T-helper 2 cell treated with Interferon-gamma antibody and Interleukin-4, amounts not matched to agents 100 ng/mL and 5 ng/mL, for 36 hours (primary cell): Measurements from ENCODE around the gene POC1A. TPM values are rescaled to one million over a fixed set of nuclear protein-coding genes. Genes with fewer than 3 reads are reported as not detected.

Experiments used
- intact Hi-C: fragments of 100-400 bp; cut with micrococcal nuclease; formaldehyde crosslinking; loops from one replicate; pipeline ENCODE4 v1.15.1; 2023
- total RNA-seq: library from RNA; stranded (reverse); gene quantifications from 2 replicates; pipeline ENCODE4 v1.2.3, GENCODE V29; 2022

POC1A gene
- total RNA-seq, 1 donor from 2014 or later, result 28.9 TPM

DNA sequence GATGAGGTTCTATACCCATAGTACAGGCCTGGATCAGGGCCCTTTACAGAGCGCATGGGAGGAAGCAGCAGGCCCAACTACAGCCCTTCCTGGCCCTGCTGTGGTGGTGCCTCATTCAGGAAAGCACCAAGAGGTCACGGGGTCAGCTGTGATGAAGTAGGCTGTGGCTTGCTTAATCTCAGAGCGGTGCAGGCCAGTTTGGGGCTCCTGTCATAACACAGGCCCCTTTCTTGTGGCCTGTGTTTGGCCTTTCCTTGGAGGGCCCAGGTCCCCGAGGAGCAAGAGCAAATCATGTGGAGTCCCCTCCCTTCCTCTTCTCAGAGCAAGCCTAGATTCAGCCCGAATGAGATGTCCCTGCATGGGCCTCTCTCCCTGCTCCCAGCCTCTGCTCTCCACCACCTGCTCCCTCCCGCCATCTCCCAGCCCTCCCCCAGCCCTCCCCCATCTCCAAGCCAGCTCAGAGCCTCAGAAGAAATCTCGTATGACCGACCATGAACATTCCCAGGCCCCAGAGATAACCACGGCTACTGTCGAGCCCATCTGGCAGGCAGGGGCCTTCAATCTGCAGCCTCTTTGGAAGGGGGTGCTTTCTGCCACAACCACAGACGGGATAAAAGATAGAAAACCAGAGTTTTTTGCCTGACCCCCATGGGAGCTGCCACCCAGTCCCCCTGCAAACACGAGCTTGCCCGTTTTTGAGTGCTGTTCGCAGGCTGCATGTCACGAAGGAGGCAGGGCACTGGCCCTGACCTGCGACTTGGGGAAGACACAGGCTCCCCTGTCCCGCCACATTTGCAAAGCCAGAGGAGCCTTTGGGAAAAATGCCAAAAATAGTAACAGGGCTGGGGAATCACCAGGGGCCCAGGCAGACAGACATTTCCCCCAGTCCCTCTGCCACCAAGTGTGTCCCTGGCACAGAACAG is 65.5 kb downstream of the POC1A start:
- intact Hi-C loops, result no loop called here

DNA sequence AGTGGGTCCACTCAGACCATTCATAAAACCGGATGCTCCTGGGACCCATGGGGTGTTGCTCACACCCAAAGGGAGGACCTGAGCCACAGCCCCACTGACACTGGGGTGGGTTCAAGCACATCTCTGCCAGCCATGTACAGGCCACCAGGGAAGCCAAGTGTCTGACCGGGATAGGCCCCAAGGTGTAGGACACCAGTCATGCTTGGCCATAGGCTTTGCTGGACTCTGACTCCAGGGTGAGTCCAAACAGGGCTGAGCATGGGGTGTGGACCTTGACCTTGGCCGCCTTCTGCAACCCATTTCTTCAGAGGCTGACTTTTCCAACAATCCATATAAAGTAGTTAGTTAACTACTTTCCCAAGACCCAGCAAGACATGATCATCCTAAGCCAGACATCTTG is 66.5 kb downstream of the POC1A start:
- intact Hi-C loops, result no loop called here

DNA sequence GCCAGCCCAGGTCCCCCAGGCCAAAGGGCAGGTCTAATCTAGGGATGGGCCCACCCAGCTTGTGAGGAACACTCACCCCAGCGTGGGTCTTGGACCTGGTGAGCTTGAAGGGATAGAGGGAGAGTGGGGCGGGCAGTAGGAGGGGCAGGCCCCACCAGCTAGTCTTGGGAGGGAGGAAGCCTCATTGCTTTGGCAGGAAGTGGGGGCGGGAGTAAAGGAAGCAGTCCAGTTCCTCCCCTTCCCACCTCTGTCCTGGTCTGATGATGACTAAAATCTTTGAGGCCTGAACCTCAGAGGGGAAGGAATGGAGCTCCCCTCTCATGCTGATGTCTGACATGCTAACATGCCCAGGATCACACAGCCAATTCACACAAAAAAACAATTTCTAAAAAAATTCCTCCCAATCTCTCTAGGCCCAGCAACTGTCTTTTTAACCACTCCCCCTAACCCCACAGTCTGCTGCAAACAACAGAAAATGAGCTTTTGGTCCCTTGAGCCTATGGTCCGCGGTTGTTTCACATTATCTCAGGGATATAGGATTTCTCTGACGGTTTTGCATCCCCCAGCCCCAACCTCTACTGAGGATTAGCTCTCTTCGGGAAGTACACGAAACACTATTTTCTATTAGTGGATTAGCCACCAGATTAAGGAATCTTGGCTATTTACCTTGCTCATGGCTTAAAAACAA is 67.1 kb downstream of the POC1A start:
- intact Hi-C loops, result no loop called here

GRCh38 chr3:52086461-52086860 is 67.8 kb downstream of the POC1A start:
- intact Hi-C loops, result no loop called here

- intact Hi-C loops, result no loop called here
These were observed 68.4 kb downstream of the POC1A start for GRCh38 chr3:52085681-52086282.

DNA sequence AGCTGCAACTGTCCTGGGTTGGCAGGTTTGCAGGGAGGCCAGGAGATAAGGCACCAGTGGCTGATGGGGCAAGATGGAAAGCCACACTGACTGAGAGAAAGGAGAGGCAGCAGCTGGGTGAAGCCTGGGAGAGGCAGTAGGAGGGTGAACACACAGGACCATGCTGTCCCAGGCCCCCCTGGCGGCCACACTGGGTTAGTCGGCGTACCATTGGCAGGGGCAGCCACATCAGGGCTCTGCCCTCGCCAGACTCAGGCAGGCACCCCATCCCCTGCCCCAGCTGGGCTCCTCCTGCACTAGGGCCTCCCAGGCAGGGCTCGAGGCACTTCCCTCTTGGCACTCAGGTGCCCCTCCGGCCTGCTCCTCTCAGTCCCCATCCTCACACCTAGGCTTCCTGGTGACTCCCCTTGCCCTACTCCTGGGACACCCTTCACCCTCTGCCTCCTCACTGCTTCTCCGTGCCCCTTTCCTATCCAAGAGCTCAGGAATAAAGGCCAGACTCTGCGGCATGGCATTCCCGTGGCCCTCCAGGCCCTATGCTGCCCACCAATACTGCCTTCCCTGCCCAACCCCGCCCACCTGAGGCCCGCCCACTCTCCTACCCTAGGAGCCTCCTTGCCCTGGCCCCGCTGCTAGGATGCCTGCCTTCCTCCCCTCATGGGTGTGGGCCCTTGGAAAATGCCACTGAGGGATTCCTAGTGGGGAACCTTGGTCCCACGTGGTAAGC is 69.1 kb downstream of the POC1A start:
- intact Hi-C loops, result no loop called here

DNA sequence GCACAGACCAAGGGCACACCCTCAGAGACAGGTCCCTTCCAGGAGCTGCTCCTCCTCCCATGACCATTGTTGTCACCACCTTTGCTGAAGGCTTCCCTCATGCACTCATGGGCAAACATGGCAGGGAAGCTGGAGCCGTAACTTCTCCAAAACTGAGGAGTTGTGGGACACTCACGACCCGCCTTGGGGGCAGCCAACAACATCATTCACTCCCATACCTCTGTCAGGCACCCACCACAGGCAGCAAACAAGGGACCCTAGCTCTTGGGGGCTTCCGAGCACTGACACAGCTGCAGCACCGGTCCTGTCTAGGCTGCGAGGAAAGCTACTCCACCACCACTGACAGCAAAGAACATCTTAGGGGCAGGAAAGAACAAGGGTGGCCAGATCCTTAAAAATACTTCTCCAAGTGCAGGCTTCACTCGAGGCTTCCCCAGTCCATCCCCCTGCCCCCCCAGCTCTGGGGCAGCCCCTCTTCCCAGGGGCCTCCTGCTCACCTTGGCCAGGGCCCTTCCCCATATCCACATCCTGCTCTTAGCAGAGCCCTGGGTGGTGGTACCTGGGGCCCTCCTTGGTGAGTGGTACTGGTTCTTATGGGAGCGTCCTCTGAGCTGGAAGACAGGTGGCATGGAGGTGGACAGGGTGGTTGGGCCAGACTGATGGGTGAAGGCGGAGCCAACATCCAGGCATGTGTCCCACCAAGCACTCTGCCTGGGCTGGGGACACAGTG is 69.8 kb downstream of the POC1A start:
- intact Hi-C loops, result no loop called here

DNA sequence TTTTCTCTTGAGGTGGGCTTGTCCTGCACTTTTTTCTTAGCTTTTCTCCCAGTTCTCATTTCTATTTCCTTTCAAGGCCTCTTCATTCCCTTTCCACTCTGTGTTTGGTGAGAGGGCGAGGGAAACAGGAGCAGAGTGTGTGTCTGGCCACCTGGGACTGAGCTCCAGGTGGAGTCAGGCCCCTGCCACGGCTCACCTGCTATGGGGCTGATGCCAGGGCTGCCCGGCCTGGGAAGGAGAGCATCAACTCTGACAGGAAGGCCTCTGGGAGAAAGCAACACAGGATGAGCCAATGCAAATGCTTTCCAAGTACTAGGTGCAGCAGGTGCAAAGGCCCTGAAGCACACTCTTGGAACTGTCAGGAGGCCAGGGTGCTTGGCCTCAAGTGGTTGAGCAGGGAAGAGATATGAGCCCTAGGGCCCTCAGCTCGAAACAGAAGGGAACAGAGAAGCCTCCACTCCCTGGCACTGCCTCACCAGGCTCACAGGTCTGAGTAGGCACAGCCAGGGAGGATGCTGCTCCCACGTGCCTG is 70.6 kb downstream of the POC1A start:
- intact Hi-C loops, result no loop called here

DNA sequence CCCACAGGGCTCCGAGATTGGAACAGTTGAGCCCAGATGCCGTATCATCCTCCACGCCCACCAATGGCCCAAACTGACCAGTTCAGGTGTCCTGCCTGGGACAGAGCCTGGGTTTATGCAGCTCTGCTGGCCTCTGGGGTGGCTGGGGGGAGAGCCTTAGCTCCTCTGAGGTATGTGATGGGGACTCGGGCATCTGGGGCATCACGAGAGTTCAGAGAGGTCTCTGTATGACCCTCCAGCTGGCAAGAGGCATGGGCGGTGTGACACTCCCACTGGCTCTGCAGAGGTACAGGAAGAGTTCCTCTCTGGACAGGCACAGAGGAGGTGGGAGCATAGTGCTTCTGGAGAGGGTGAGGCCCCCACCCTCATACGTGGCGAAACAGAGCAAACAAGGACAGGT is 71.3 kb downstream of the POC1A start:
- intact Hi-C loops, result no loop called here

GRCh38 chr3:52080830-52081719 is 73.1 kb downstream of the POC1A start:
- intact Hi-C loops, result no loop called here

GRCh38 chr3:52079958-52080357 is 74.3 kb downstream of the POC1A start:
- intact Hi-C loops, result no loop called here

GRCh38 chr3:52078781-52079560 is 75.3 kb downstream of the POC1A start:
- intact Hi-C loops, result no loop called here

DNA sequence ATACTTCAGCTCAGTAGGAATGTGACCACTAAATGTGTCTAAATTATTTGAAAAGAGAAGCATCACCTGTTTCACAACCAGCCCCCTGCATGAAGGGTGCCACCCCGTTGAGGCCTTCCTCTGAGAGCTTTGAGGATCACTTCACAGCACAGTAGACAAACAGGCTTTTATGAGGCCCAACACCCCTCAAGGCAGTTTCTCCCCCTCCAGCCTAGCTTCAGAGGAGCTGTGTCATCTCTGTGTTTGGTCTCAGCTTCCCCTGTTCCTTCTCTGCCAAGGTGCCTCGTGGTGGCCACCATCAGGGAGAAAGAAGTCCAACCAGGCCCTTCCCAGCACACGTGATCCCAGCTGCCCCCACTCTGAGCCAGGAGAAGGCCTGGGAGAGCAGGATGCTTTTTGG is 76.3 kb downstream of the POC1A start:
- intact Hi-C loops, result no loop called here

DNA sequence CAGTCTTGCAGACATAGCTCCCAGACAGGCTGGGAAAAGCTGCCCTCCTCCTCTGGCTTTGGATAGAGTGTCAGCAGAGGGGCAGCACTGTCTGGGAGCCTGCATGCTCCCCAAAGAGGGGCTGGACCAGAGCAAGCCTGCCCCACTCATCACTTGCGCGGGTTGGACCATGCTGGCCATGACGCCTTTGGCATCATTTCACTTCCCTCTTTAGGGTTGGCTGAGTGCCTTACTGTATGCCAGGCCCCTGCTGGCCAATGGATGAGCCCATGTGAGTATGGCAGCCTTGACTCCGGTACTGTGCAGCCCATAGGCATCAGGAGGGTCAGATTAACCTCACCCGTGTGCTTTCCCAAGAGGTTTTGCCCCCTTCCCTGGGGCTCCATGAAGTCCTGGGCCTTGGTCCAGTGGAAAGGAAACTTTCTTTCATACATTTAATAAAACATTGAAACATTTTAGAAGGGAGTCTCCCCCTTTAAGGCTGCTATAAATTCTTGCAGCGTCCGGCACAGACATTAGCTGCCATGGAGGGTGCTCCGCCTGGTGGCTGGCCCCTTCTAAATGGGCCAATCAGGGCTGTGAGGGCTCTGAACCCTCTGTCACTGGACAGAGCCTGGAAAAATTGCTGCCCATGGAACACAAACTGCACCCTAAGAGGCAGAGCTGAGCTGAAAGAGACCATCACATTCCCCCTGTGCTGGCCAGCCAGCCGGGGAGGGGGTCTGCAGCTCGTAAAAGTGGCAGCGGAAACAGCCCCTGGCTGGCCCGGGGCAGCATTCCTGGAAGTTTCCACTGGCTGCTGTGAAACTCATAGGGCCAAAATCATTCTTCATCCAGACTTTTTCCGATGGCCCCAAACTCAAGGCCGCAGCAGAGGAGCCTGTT is 77.1 kb downstream of the POC1A start:
- intact Hi-C loops, result no loop called here

GRCh38 chr3:52073490-52073889 is 80.7 kb downstream of the POC1A start:
- intact Hi-C loops, result no loop called here

GRCh38 chr3:52072471-52072870 is 81.8 kb downstream of the POC1A start:
- intact Hi-C loops, result no loop called here

- intact Hi-C loops, result no loop called here
These were observed 82.2 kb downstream of the POC1A start for GRCh38 chr3:52072020-52072419.
